Measurements from ENCODE around the gene ZNF526. TPM values are rescaled to one million over a fixed set of nuclear protein-coding genes. Genes with fewer than 3 reads are reported as not detected.
"Not testable (repeated sequence)": the region's sequence is repeated elsewhere in the genome, so short reads cannot be mapped to it uniquely, and the experiment has no call there.

ZNF526 gene
- total RNA-seq, 1 donor from 2014 or later = 6.4 TPM

DNA sequence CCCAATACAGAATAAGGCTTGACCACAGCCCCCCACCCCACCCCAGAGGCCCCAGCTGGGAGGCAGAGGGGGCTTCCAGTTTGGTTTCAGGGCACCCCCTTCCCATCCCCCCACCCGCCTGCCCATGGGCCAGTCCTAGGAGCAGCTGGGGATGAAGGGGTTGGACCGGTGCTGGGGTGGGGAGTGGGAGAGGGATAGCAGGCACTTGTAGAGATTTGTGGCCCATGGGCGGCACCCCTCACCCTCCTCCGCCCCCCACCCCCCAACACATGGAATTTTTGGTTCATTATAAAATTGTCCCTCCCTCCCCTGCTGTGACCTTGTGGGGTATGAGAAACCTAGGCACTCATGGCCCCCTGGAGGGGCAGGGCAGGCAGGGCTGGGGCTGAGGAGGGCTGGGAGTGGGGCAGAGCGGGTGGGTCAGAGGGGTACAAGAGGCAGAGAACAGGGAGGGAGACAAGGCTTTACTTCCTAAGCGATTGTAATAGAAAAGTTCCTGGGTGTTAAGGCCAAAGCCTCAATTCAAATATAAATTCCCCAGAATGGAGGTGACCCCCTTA, 27.6 kb downstream of the ZNF526 start:
- no peak for DNase-seq

DNA sequence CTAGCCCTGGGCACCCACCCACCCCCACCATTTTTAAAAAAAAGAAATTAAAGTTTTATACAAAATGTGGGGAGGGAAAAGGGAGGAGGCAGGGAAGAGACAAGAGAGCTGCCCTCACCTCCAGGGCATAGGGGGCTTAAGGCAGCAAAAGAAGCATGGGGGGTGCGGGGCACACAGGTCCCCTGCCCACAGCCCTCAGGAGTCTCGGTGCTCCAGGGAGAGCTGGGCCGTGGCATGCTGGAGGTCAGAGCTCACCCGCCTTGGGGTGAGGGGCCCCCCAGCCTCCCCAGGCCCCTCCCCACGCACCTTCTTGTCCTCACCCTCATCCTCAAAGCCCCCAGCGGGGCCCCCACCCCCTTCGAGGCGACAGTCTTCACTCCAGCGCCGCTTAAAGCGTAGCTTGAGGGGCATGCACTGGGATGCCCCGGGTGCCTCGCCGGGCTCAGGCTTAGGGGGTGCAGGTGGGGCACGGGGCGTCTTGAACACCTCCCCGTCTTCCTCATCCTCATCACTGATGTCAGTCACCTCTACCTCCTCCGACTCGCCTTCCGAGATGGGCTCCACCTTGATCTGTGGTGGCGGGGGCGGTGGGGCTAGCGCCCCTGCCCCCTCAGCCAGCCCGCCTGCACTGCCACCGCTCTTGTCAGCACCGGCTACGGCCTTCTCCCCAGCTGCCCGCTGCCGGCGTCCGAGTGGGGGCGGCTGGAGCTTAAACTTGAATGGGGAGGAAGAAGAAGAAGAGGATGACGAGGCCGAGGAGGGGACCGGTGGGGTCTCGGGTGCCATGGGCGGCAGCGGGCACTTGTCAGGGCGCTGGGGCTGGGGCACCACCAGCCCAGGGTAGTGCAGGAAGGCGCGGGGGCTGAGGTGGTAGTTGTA, 28.4 kb downstream of the ZNF526 start:
- DNase-seq = no peak

DNA sequence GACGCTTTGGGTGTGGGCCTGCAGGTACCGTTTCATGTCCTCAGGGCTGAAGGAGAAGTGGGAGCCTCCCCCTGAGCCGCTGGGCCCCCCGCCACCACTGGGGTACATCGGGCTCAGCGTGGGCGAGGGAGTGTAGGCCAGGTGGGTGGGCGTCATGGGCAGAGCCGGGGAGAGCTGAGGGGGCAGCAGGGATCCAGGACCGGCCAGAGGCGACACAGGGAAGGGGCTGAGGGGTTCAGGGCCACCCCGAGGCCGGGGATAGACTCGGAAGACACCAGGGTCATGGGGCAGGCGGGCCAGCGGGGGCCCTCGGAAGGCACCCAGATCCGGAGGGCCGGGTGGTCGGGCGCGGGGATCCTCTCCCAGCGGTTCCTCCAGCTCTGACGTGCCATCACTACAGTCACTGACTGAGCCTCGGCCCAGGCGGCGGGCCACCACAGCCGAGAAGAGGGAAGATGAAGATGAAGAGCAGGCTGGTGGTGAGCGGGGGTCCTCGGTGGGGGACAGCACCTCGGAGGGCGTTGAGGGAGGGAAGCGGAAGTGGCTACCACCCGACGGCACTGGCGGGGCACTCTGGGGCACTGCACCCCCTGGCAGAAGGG, 29.1 kb downstream of the ZNF526 start:
- no peak for DNase-seq

DNA sequence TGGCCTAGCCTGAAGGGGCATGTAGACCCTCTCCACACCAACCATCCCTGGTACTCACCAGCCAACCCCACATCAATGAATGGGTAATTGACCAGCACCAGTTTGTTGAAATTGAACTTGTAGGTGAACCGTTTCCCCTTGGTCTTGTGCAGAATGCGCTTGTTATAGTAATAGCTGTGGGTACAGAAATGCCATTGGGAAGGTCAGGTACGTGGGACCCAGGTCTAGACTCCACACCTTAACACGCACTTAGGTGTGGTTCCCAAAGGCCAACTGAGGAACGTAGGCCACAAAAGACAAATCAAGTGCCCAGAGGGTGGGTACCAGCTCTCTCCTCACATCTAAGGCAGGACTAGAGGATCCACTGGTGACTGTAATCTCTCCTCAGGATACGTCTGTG, 29.7 kb downstream of the ZNF526 start:
- no peak for DNase-seq

DNA sequence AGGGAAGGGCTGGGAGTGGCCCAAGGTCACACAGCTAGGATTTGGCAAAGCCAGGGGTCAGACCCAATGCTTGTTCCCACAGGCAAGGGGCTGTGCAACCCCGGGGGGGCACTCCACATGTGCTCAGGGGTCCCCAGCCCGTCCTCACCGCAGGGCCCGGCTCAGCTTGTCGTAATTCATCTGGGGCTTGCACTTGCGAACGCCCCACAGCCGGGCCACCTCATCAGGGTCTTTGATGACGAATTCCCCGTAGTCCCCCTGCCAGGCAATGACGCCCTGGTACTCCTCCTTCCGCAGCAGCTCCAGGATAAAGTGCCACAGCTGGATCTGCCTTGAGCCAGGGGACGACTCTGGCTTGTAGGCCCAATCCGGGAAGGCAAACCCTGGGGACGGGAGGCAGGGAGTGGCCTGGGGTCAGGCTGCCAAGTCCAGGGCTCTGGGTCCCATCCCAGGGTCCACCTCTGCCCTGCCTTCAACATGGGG, 30.1 kb downstream of the ZNF526 start:
- no peak for DNase-seq

DNA sequence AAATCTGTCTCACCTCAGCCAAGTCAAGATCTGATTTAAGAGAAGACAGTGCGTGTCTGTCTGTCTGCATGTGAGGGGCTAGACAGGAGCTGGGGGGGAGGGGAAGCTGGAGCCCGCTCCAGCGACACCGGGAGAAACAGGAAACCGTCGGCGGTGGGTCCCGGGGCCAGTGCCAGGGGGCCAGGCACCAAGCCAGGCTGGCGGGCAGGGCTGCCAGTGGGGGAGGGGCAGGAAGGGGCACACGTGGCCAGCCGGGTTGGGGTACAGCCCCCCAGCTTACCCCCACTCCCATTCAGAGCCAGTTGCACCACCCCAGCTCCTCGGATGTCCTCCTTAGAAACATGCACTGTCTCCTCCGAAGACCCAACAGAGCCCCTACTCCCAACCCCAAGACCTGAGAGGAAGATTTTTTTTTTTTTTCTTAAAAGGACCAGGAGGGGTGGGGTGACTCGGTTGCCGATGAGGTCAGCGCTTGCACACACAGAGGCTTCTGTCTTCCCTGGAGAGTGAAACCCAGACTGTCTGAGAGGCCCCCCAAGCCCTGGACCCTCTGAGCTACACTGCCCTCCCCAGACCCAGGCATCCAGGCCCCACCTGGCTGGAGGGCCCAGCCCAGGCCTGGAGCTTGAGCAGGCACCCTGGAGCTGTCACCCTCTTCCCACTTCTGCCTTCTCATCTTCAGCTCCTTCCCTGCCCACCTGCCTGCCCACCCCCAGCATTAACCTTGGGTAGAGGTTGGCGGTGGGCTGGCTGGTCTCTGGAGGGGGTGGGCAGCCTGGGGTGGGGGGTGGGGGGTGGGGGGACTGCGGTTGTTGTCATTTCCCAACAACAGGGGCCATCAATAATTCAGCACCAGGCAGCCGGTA, 30.8 kb downstream of the ZNF526 start:
- DNase-seq = no peak

DNA sequence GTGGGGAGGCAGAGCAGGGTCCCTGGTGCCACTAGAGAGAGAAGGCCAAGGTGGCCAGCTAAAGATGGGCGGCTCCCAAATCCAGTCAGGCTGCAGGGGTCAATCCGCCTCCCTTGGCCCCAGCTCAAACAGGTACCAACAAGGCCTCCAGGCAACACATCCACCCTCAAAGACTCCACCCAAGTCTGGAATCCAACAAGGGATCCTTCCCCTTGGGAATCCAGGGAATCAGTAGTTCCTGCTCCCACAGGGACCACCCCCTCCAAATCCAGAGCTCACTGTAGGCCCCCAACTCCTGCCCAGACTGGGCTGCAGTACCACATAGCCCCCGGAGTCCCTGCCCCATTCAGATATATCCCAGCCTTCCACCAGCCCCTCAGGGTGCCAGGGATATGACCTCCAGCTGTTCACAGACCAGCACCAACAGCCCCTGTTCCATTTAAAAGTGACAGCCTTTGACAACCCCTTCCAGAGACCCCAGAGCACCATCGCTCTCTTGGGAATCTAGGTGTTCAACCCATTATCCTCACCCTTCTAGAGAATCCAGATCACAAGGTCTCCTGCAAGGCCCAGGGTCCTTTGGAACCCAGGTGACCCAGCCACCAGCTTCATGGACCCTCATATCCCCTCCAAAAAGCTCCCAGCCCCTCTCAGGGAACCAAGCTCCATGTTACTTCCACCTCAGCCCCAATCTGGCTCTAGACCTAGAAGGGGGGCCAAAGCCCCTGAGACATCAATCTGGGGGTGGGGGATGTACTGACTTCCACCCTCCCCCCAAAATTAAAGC, 31.7 kb downstream of the ZNF526 start:
- DNase-seq = no peak

DNA sequence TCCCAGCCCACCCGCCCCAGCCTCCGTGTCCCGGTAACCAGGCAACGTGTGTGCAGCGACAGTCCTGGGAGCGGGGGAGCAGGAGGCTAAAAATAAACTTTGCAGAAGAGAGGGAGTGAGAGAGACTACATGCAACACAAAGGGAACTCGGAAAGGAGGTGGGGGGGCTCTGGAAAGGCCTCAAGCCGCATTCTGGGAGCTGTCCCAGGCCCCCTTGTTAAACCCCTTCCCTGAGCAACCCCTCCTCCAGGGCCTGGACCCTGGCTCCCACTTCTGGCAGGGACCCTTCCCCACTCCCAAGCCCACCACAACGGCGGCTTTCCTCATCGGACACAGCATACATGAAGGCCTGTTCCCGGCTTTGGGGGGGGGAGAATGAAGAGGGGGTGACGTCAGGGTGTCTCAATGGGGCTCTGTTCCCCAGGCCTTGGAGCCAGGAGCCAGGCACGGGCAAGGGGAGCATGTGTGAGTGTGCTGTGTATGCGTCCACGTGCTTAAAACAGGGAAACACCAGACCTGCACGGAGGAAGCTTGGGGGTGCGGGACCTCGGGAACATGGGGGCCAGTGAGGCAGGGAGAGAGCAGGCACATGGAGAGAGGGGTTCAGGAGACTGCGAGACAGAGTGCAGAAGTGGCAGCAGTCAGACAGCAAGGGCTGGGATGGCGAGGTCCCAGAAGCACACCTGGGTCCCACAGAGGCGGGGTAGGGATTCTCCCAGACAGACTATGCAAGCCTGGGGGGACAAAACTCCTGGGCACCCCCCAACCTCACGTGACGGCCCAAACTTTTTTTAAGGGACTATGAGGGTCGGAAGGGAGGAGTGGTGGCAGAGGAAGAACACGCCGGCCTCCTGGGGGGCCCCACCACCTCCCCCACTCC, 32.5 kb downstream of the ZNF526 start:
- peak; percentile 77 for DNase-seq

DNA sequence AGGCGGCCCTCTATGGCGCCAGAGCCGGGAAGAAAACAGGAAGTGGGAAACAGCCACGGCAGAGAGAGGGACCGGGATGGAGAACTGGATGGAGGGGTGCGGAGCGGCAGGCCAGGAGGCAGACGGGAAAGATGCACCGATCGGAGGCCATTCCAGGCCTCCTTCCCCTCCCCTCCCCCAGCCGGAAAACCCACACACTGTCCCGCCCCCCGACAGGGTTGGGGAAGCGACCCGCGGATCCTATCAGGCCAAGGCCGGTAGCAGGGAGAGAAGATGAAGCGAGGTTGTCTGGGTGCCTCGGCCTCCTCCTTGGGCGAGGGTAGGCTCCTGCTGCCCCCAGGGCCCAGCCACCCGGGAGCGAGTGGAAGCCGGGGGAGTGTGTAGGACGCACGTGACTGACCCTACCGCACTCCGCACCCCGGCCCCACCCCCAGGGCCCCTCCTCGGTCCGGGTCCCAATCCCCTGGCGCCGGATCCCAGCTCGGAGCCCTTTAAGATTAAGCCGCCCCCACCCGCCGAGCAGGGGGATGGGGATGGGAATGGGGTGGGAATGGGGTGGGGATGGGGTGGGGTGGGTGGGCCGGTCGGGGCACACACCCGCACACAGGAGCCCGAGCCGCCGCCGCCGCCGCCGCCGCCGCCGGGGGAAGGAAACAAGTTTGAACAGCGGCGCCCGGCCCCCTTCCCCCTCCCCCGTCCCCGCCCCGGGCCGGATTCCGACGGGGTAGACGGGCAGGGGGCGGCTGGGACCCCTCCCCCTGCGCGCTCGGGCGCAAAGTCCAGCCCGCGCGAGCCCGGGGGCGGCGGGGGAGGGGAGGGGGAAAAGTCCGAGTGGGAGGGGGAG, 33.4 kb downstream of the ZNF526 start:
- DNase-seq = peak; percentile 26

DNA sequence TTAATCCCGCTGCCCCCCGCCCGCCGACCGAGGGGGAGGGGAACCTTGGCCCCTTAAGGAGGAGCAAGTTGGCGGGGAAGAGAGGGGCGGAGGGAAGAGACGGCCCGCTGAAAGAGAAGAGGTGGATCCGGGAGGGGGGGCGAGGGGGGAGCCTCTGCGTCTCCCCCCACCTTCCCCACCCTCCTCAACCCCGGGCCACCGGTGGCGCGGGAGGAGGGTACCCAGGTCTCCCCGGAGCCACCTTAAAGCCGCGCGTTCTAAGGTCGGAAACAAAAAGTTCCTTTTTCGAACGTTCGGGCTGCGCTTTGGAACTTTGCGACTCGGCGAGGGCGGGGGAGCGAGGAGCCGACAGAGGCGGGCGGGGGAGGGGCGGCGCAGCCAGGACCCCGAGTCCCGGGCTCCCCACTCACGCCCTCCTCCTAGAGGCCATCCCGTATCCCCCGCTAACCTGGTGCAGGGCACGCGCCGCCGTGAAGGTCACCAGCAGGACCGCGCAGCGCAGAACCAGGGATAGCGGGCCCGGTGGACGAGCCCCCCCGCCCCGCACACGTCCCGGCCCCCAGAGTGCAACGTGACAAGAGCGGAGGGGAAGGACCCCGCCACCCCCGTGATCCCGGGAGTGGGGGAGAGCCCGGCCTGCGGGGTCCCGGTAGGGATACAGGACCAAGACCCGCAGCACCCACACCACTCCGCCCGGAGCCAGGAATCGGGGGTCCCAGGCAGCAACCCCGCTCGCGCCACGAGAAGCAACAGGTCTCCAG, 34.2 kb downstream of the ZNF526 start:
- DNase-seq = peak; percentile 61

DNA sequence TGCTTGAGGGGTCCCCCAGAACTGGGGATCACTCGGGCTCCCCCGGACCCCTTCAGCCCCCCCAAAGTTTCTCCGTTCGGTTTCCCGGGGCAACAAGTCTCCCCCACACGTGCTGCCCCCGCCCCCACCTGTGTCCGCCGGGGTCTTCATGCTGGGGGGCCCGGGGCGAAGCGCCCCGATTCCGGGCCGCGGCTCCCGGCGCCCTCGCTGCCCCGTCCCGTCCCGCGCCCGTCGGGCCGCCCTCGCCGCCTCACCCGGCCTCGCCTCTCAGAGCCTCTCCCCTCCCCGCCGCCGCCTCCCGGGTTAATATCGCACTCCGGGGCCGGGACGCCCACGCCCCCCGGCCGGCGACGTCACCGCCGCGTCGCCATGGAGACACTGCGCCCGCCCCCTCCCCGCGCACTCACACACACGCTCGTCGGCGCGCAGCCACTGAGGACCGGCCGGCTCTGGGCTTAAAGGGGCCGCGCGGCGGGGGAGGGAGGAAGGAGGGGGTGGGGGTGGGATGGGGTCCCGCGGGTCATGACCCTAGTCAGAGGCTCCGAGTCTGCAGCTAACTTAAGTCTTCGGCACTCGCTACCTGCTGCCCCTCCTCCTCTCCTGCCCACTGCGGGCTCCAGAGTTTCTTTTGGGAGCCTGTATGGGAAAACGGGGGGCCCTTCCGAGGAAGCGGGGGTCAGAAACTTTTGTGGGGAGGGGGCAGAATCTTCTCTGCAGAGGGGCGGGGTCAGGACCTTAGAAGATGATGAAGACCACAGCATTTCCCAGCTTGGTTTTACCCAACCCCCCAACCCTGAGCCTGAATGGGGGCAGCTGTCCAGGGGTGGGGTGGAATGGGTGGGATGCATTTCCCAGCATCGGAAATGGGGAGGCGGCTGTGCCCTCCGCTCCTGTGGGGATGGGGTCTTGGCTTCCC, 35.0 kb downstream of the ZNF526 start, which contains the start of gene ERF:
Gene ERF (minus strand): TSS at position 279 of the 916 bp plus-strand sequence. CDS start 129 bp downstream, at position 150.
- DNase-seq = peak; percentile 90

DNA sequence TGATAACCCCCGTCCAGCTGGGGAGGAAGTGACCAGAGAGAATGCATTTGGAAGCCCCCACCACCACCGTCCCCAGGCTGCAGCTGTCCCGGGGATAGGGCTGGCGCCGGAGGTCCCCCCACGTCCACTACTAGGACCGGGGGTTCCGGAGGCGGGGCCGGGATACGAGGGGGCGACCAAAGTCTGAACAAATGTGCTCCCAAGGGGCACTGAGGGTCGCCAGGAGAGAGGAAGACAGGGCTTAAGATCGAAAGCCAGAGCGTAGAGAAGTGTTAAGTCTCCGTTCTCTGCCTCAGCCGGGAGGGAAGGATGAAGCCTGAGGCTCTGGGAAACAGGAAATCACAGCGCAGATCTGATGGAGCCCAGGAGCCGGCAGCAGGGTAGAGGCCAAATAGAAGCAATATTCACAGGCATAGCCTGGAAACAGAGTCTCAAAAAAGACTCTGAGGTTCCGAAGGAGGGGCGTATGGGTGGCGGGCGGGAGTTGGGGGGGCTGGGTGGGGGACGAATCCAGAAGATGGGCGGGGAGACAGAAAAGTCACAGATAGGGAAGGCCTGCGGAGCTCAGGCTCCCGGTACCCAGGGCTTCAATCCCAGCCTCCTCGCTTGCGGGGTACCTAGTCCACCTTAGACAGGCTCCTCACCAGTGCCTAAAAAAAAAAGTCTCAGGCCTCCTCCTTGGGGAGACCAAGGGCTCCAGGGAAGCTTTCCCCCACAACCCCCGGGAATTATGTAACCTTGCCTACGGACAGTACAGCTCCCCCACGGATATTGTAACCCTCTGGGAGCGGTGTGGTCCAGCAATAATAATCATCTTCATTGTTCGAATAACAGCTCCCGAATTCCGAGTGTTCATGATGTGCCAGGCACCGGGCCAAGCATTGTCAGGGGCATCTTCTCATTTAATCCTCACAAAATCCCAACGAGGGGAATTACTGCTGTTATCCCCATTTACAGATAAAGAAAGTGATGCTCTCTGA, 35.9 kb downstream of the ZNF526 start:
- peak; percentile 67 for DNase-seq

DNA sequence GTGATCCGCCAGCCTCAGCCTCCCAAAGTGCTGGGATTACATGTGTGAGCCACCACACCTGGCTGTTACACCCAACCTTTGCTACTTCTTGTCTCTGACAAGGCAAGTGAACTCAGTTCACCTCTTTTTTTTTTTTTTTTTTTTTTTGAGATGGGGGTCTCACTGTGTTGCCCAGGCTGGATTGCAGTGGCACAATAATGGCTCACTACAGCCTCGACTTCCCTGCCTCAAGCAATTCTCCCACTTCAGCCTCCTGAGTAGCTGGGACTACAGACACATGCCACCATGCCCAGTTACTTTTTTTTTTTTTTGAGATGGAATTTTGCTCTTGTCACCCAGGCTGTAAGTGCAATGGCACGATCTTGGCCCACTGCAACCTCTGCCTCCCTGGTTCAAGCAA, 37.7 kb downstream of the ZNF526 start:
- DNase-seq = not testable (repeated sequence)

DNA sequence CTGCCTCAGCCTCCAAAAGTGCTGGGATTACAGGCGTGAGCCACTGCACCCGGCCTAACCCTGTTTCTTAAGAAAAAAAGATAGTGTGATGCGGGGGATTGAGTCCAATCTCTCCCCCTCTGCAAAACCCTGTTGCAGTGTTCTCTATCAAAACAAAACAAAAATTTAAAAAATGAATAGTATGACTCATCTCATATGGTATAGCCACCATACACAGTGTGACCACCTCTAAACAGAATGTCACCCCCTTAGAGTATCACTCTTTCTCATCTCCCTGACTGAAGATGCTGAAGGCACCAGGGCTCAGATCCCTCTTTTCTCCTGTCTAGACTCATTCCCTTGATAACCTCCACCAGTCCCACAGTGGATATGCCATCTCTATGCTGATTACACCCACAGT, 41.7 kb downstream of the ZNF526 start:
- no peak for DNase-seq

DNA sequence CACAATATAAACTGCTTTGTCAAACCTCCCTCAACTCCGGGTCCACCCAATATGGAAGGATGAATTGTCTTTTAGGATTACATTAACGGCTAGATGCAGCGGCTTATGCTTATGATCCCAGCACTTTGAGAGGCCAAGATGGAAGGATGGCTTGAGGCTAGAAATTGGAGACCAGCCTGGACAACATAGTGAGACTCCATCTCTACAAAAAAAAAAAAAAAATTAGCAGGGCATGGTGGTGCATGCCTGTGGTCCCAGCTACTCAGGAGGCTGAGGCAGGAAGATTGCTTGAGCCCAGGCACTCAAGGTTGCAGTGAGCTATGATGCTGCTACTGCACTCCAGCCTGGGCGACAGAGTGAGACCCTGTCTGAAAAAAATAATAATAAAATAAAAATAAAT, 46.0 kb downstream of the ZNF526 start:
- not testable (repeated sequence) for DNase-seq

DNA sequence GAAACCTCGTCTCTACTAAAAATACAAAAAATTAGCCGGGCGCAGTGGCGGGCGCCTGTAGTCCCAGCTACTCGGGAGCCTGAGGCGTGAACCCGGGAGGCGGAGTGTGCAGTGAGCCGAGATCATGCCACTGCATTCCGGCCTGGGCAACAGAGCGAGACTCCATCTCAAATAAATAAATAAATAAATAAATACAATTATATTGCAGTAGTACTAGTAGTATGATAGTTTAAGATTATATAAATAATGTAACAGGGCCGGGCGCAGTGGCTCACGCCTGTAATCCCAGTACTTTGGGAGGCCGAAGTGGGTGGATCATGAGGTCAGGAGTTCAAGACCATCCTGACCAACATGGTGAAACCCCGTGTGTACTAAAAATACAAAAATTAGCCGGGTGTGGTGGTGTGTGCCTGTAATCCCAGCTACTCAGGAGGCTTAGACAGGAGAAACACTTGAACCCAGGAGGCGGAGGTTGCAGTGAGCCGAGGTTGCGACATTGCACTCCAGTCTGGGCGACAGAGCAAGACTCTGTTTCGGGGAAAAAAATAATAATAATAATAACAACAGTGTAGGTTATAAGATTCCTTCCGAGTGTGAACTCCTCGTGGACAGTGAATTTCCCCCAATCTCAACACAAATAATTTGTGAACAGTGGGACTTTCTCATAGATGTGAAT, 47.0 kb downstream of the ZNF526 start:
- not testable (repeated sequence) for DNase-seq

Data from occipital lobe (tissue), 2 donors.